Measurements from ENCODE around the gene MMS22L. TPM values are rescaled to one million over a fixed set of nuclear protein-coding genes. Genes with fewer than 3 reads are reported as not detected.

MMS22L gene
- total RNA-seq, 2 experiments from 2014 or later: 5.3 to 5.8 TPM

DNA sequence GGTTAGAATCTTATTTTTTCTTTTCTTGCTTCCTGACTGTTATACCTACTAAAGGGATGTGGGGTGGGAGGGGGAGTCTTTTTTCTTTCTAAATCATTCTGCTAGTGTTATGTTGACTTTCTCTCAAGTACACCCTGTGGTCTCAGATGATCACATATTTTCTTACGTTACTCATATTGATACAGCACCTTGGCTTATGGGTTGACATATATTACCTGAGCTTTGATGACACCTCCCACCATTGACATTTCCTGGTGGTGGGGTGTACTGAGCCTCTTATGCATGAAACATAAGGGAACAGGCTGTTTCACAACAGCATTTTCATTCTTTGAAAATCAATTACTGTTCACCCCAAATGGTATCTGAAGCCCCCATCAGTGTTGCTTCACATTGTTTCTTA is 169.8 kb downstream of the MMS22L start:
- Mint-ChIP-seq H3K9me3 (no peaks in the 10 kb centered on the region), H3K4me1 (ENCODE audit: low read depth) (peaks cover 16% of the 10 kb centered on the region), H3K27ac (no peak overlapping the region), H3K4me3 (no peak overlapping the region), H3K27me3 (no peaks in the 10 kb centered on the region), H3K36me3 (ENCODE audit: low read depth) (peaks cover 28% of the 10 kb centered on the region)
- H3K27me3 ChIP-seq (ENCODE audit: control insufficient read depth in 1 of 2, insufficient read depth in 2 of 2, low read length in 2 of 2): no peaks in the 10 kb centered on the region
- TF ChIP-seq, protein P1, sequence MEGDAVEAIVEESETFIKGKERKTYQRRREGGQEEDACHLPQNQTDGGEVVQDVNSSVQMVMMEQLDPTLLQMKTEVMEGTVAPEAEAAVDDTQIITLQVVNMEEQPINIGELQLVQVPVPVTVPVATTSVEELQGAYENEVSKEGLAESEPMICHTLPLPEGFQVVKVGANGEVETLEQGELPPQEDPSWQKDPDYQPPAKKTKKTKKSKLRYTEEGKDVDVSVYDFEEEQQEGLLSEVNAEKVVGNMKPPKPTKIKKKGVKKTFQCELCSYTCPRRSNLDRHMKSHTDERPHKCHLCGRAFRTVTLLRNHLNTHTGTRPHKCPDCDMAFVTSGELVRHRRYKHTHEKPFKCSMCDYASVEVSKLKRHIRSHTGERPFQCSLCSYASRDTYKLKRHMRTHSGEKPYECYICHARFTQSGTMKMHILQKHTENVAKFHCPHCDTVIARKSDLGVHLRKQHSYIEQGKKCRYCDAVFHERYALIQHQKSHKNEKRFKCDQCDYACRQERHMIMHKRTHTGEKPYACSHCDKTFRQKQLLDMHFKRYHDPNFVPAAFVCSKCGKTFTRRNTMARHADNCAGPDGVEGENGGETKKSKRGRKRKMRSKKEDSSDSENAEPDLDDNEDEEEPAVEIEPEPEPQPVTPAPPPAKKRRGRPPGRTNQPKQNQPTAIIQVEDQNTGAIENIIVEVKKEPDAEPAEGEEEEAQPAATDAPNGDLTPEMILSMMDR (IDR thresholded peaks at IDR 0.05): no peak
- ChIA-PET POLR2A (no interaction called here), CTCF (no interaction called here)
- peaks cover 0 to 7% of the 10 kb centered on the region in 2 experiments for H3K9me3 ChIP-seq (ENCODE audit: control insufficient read depth in 1 of 2, insufficient read depth in 1 of 2, low read length in 2 of 2)
- H3K27ac ChIP-seq (ENCODE audit: low read depth in 1 of 2, low read length in 2 of 2): no peak overlapping the region
- no peak for DNase-seq
- H3K4me3 ChIP-seq (ENCODE audit: low read length): no peak overlapping the region
- ATAC-seq (ENCODE audit: poor library complexity): no peak
- no peaks in the 10 kb centered on the region for H3K4me1 ChIP-seq (ENCODE audit: insufficient read depth, low read length)
- intact Hi-C loops (cut with DNase I, micrococcal nuclease): no loop called here
- no peaks in the 10 kb centered on the region for H3K36me3 ChIP-seq (ENCODE audit: insufficient read depth, low read length)

DNA sequence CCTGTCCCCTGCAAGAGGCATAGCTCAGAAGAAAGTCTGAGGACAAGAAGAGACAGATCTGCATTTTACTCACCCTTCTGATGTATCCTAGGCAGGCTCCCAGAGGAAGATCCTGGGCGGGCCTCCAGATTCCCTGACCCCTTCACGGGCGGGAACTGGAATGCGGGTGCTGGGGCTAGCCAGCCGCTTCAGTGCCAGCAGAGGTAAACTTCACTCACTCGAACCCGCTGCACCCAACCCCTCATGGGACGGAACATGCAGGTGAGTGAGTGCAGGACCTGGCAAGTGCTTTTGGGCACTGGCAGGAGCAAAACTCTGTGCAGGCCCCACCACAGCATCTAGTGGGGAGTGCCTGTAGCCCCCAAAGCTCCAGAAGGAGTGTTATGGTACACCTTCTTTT is 171.8 kb downstream of the MMS22L start:
- Mint-ChIP-seq H3K36me3 (ENCODE audit: low read depth) (peaks cover 28% of the 10 kb centered on the region), H3K4me1 (ENCODE audit: low read depth) (peaks cover 16% of the 10 kb centered on the region), H3K9me3 (no peaks in the 10 kb centered on the region), H3K4me3 (no peak overlapping the region), H3K27me3 (no peaks in the 10 kb centered on the region), H3K27ac (no peak overlapping the region)
- H3K36me3 ChIP-seq (ENCODE audit: insufficient read depth, low read length): no peaks in the 10 kb centered on the region
- DNase-seq (no peak), ATAC-seq (ENCODE audit: poor library complexity) (no peak)
- intact Hi-C loops (cut with DNase I, micrococcal nuclease): no loop called here
- no peak overlapping the region for H3K4me3 ChIP-seq (ENCODE audit: low read length)
- ChIA-PET POLR2A (no interaction called here), CTCF (no interaction called here)
- H3K27ac ChIP-seq (ENCODE audit: low read depth in 1 of 2, low read length in 2 of 2): no peak overlapping the region
- peaks cover 0 to 7% of the 10 kb centered on the region in 2 experiments for H3K9me3 ChIP-seq (ENCODE audit: control insufficient read depth in 1 of 2, insufficient read depth in 1 of 2, low read length in 2 of 2)
- TF ChIP-seq, protein P1 (IDR thresholded peaks at IDR 0.05): no peak
- H3K27me3 ChIP-seq (ENCODE audit: control insufficient read depth in 1 of 2, insufficient read depth in 2 of 2, low read length in 2 of 2): no peaks in the 10 kb centered on the region
- no peaks in the 10 kb centered on the region for H3K4me1 ChIP-seq (ENCODE audit: insufficient read depth, low read length)

DNA sequence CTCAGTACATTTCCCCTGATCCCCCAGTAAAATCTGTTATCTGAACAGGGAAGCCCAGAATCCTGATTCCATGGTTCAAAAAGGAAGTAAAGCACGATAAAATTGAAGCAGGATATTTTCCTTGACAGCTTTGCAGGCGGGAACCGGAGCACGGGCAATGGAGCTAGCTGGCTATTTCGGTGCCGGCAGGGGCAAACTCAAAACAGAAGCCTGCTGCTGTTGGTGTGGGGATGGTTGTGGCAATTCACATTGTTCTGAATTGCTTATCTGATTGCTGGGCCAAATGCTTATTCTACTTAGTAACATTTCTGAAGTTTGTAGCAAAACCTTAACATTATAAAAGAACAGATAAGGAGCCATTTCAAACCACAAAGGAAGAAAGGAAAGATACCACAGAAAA is 172.4 kb downstream of the MMS22L start:
- H3K4me1 Mint-ChIP-seq (ENCODE audit: low read depth): peaks cover 16% of the 10 kb centered on the region
- ChIA-PET CTCF (no interaction called here), POLR2A (no interaction called here)
- ATAC-seq (ENCODE audit: poor library complexity) (no peak), DNase-seq (no peak)
- Histone ChIP-seq H3K4me1 (ENCODE audit: insufficient read depth, low read length) (no peaks in the 10 kb centered on the region), H3K27ac (ENCODE audit: low read depth in 1 of 2, low read length in 2 of 2) (no peak overlapping the region), H3K36me3 (ENCODE audit: insufficient read depth, low read length) (no peaks in the 10 kb centered on the region), H3K27me3 (ENCODE audit: control insufficient read depth in 1 of 2, insufficient read depth in 2 of 2, low read length in 2 of 2) (no peaks in the 10 kb centered on the region), H3K4me3 (ENCODE audit: low read length) (no peak overlapping the region), H3K9me3 (ENCODE audit: control insufficient read depth in 1 of 2, insufficient read depth in 1 of 2, low read length in 2 of 2) (peaks cover 0 to 7% of the 10 kb centered on the region in 2 experiments)
- H3K4me3 Mint-ChIP-seq: no peak overlapping the region
- intact Hi-C loops (cut with DNase I, micrococcal nuclease): no loop called here
- TF ChIP-seq, protein P1 (IDR thresholded peaks at IDR 0.05): no peak
- no peak overlapping the region for H3K27ac Mint-ChIP-seq
- H3K36me3 Mint-ChIP-seq (ENCODE audit: low read depth): peaks cover 28% of the 10 kb centered on the region
- H3K27me3 Mint-ChIP-seq: no peaks in the 10 kb centered on the region
- H3K9me3 Mint-ChIP-seq: no peaks in the 10 kb centered on the region

All from CD4-positive, alpha-beta T cell (primary cell).